Esophagus squamous epithelium (tissue), 4 donors: ENCODE data around the gene FOXP1.

Source experiments
- POLR2A ChIP-seq, 4 donors: fragments of 450-650 bp; IDR thresholded peaks; one replicate each; pipeline ENCODE4 v1.6.1; 2017; ENCODE audit warnings: antibody characterized with exemption in 4 of 4, mild to moderate bottlenecking in 4 of 4, moderate library complexity in 3 of 4
- TF ChIP-seq, protein P1 (sequence below), 6 experiments: fragments of 450-650 bp in 4 of 6; fragments of 200-600 bp in 2 of 6; sonication (generic) in 2 of 6; IDR thresholded peaks; one replicate each; pipeline ENCODE4 v1.5.1; 2016 to 2019; ENCODE audit warnings: antibody characterized with exemption in 6 of 6, mild to moderate bottlenecking in 4 of 6, moderate library complexity in 4 of 6

DNA sequence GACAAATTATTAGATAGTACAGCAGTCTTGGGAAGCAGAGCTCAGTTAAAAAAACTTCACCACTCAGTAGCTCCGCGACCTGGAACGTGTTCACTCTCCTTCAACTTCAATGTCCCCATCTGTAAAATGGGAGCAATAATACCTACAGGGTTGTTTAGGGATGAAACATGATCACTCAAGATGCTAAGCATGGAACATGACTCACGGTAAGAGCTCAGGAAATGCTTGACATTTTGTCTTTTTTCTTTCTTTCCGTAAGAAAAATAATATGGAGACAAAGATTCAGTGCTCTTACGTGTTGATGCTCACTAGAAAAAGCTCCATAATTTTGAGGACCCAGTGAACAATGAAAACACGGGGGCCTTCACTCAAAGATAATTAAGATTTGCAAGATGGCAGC lies 664.4 kb downstream of the FOXP1 start:
- TF ChIP-seq, protein P1, sequence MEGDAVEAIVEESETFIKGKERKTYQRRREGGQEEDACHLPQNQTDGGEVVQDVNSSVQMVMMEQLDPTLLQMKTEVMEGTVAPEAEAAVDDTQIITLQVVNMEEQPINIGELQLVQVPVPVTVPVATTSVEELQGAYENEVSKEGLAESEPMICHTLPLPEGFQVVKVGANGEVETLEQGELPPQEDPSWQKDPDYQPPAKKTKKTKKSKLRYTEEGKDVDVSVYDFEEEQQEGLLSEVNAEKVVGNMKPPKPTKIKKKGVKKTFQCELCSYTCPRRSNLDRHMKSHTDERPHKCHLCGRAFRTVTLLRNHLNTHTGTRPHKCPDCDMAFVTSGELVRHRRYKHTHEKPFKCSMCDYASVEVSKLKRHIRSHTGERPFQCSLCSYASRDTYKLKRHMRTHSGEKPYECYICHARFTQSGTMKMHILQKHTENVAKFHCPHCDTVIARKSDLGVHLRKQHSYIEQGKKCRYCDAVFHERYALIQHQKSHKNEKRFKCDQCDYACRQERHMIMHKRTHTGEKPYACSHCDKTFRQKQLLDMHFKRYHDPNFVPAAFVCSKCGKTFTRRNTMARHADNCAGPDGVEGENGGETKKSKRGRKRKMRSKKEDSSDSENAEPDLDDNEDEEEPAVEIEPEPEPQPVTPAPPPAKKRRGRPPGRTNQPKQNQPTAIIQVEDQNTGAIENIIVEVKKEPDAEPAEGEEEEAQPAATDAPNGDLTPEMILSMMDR (IDR thresholded peaks at IDR 0.05), result no peak
- no peak for TF ChIP-seq POLR2A (IDR thresholded peaks at IDR 0.05)
